ENCODE results near the gene ARHGEF39.

DNA sequence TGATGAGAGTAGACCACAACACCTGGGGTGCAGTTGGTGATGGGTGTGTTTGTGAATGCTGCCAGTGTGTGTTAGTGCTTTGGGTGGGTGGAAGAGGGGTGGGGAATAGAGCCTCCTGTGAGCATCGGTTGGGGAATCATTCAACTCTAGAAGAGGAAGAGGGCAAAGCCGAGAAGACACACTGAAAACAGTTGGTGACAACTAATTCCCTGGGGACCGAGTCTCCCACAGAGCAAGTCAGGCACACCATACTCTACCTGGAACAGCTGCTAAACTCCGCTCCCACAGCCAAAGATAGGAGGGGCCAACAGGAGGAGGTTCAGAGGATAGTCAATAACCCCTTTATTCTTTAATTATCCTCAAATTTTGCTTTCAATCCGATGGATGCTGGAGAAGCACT, 1.6 kb upstream of the ARHGEF39 start:
- no peak for TF ChIP-seq EZH2 (IDR thresholded peaks at IDR 0.05; ENCODE audit: insufficient read depth, poor library complexity, severe bottlenecking)
- no peak for TF ChIP-seq EZH2phosphoT487 (IDR thresholded peaks at IDR 0.05; ENCODE audit: insufficient read depth, low read depth)
